Panc1 (cell line): ENCODE measurements around the gene ARHGAP18. TPM values are rescaled to one million over a fixed set of nuclear protein-coding genes. Genes with fewer than 3 reads are reported as not detected.

Experiments
- ATAC-seq: fragments of 200-7000 bp; cut with Tn5 transposase; 2 replicates; pipeline ENCODE4 v1.9.1; 2020; ENCODE audit warnings: mild to moderate bottlenecking, moderate library complexity
- BruUV-seq: library from RNA; stranded (reverse); fragments of 400-500 nt; replicated peaks from 2 replicates; lab custom pipeline; 2021; lab: Mats Ljungman, UMichigan
- CTCF ChIA-PET: fragments of 300-600 bp; sonication (Branson Sonifier 250); formaldehyde crosslinking; loops from one replicate; lab custom pipeline; 2022; ENCODE audit warnings: antibody characterized with exemption; lab: Charles Lee
- POLR2A ChIA-PET: fragments of 300-600 bp; sonication (Branson Sonifier 250); formaldehyde crosslinking; loops from one replicate; lab custom pipeline; 2022; ENCODE audit warnings: antibody characterized with exemption; lab: Charles Lee
- DNase-seq: peaks from one replicate; pipeline ENCODE4 v3.0.0-alpha.2; 2010; ENCODE audit warnings: low read depth, low spot score
- H3K27ac ChIP-seq: 2 replicates; pipeline ENCODE4 v1.5.1; 2011; ENCODE audit warnings: mild to moderate bottlenecking, low read length, inconsistent platforms
- H3K27me3 ChIP-seq: fragments of 200-500 bp; sonication (Bioruptor generic); 2 replicates; pipeline ENCODE4 v1.6.0; 2014; ENCODE audit warnings: low read length, inconsistent platforms; ENCODE audit not compliant: control insufficient read depth, insufficient read depth
- H3K36me3 ChIP-seq: fragments of 200-500 bp; sonication (Bioruptor generic); 2 replicates; pipeline ENCODE4 v1.5.1; 2014; ENCODE audit warnings: inconsistent platforms, mild to moderate bottlenecking, low read length, moderate library complexity; ENCODE audit not compliant: control insufficient read depth, insufficient read depth
- H3K4me1 ChIP-seq: 2 replicates; pipeline ENCODE4 v1.5.1; 2011; ENCODE audit warnings: inconsistent platforms, mild to moderate bottlenecking, low read length, moderate library complexity; ENCODE audit not compliant: control insufficient read depth, insufficient read depth
- H3K4me3 ChIP-seq, 2 experiments: 2 replicates each; pipeline ENCODE4 v1.5.1; 2011 to 2012; ENCODE audit warnings: low read depth in 2 of 2, low read length in 2 of 2, mild to moderate bottlenecking in 2 of 2, inconsistent platforms in 1 of 2, moderate library complexity in 1 of 2
- H3K9me3 ChIP-seq: fragments of 200-500 bp; sonication (Bioruptor generic); 2 replicates; pipeline ENCODE4 v1.5.1; 2014; ENCODE audit warnings: low read depth, mild to moderate bottlenecking, inconsistent platforms, low read length, moderate library complexity; ENCODE audit not compliant: control insufficient read depth, insufficient read depth
- CTCF ChIP-seq: fragments of 450-650 bp; IDR thresholded peaks from 2 replicates; pipeline ENCODE4 v1.5.1; 2017; ENCODE audit warnings: mild to moderate bottlenecking
- POLR2AphosphoS5 ChIP-seq: IDR thresholded peaks from 2 replicates; pipeline ENCODE4 v1.6.1; 2012; ENCODE audit warnings: mild to moderate bottlenecking, low read depth, low read length, moderate library complexity
- REST ChIP-seq, 2 experiments: IDR thresholded peaks; 2 replicates each; pipeline ENCODE4 v1.6.1; 2011 to 2012; ENCODE audit warnings: low read depth in 2 of 2, control low read depth in 1 of 2, low read length in 1 of 2, mild to moderate bottlenecking in 1 of 2, moderate library complexity in 1 of 2; ENCODE audit not compliant: insufficient read depth in 1 of 2
- SIN3A ChIP-seq: IDR thresholded peaks from 2 replicates; pipeline ENCODE4 v1.6.1; 2012; ENCODE audit warnings: low read depth, mild to moderate bottlenecking, low read length, moderate library complexity, borderline replicate concordance; ENCODE audit not compliant: insufficient read depth
- TCF7L2 ChIP-seq: IDR thresholded peaks from 2 replicates; pipeline ENCODE4 v1.6.1; 2011; ENCODE audit warnings: mild to moderate bottlenecking, low read depth, low read length, inconsistent platforms
- in situ Hi-C: cut with HindIII; loops from 2 replicates; pipeline ENCODE4 v1.10.0; 2016; ENCODE audit warnings: low sequenced_read_pairs, low pct_unique_long_range_greater_than_20kb
- intact Hi-C: fragments of 100-400 bp; cut with micrococcal nuclease; formaldehyde crosslinking; loops from one replicate; pipeline ENCODE4 v1.10.0; 2022; ENCODE audit not compliant: unreplicated experiment
- total RNA-seq: library from RNA; stranded (reverse); gene quantifications from one replicate; pipeline ENCODE4 v1.2.1, GENCODE V29; 2021; ENCODE audit not compliant: unreplicated experiment

Gene ARHGAP18
- total RNA-seq, 1 experiment from 2014 or later, result 11.6 TPM

- TF ChIP-seq POLR2AphosphoS5 (no peak), REST (IDR thresholded peaks at IDR 0.05; ENCODE audit: insufficient read depth in 1 of 2, low read depth in 2 of 2, low read length in 1 of 2) (no peak), TCF7L2 (no peak), SIN3A (no peak), CTCF (no peak)
- BruUV-seq, result no TSS peak
- intact Hi-C loops, result no loop called here
Observed at GRCh38 chr6:129685662-129686031, 24.3 kb downstream of the ARHGAP18 start.

GRCh38 chr6:129684903-129685661 is 24.9 kb downstream of the ARHGAP18 start:
- POLR2A ChIA-PET, result no interaction called here
- peak overlapping the region; percentile 74 for H3K27ac ChIP-seq
- H3K4me1 ChIP-seq, result peaks cover 22% of the 10 kb centered on the region
- ATAC-seq, result no peak
- intact Hi-C loops, result no loop called here
- no TSS peak for BruUV-seq
- H3K9me3 ChIP-seq, result no peaks in the 10 kb centered on the region
- no peaks in the 10 kb centered on the region for H3K27me3 ChIP-seq
- CTCF ChIA-PET, result no interaction called here
- TF ChIP-seq CTCF (no peak), TCF7L2 (no peak), POLR2AphosphoS5 (no peak), REST (IDR thresholded peaks at IDR 0.05; ENCODE audit: insufficient read depth in 1 of 2, low read depth in 2 of 2, low read length in 1 of 2) (no peak), SIN3A (no peak)
- H3K4me3 ChIP-seq, result no peak overlapping the region
- no peaks in the 10 kb centered on the region for H3K36me3 ChIP-seq
- in situ Hi-C loops, result no loop called here
- no peak for DNase-seq

More at GRCh38 chr6:129685662-129686031, 24.3 kb downstream of the ARHGAP18 start:
- Histone ChIP-seq H3K9me3 (no peaks in the 10 kb centered on the region), H3K4me3 (no peak overlapping the region), H3K4me1 (peaks cover 22% of the 10 kb centered on the region), H3K27ac (peak overlapping the region; percentile 25; the same call in 1 of the 2 replicates), H3K36me3 (no peaks in the 10 kb centered on the region), H3K27me3 (no peaks in the 10 kb centered on the region)
- ChIA-PET POLR2A (no interaction called here), CTCF (no interaction called here)
- in situ Hi-C loops, result no loop called here
- ATAC-seq (no peak), DNase-seq (no peak)
